ENCODE results near the gene BUD13.
A peak's percentile ranks its signal among the peaks of the same experiment; 100 is the strongest.

- TF ChIP-seq CTCF (IDR thresholded peaks at IDR 0.05 in 4 of 5, conservative IDR thresholded peaks at IDR 0.05 in 1 of 5) (no peak), POLR2A (IDR thresholded peaks at IDR 0.05) (peak; percentile 36 to 68)
Observed at GRCh38 chr11:116772443-116773202, at the start of gene BUD13.

All from gastrocnemius medialis (tissue), 4 donors.